OCI-LY1 (cell line): ENCODE measurements around the gene ALOX5AP.

ENCODE experiments used
- H2AFZ ChIP-seq: fragments of 200-600 bp; sonication (generic), shearing (Covaris generic); 2 replicates; pipeline ENCODE4 v1.6.0; 2014; ENCODE audit warnings: antibody characterized with exemption, mild to moderate bottlenecking, low read length
- H3F3A ChIP-seq: fragments of 200-600 bp; sonication (generic), shearing (Covaris generic); 2 replicates; pipeline ENCODE4 v1.6.0; 2014; ENCODE audit warnings: mild to moderate bottlenecking, antibody characterized with exemption, low read length, moderate library complexity; ENCODE audit not compliant: insufficient read depth
- H3K27ac ChIP-seq: fragments of 200-600 bp; sonication (generic); 2 replicates; pipeline ENCODE4 v1.5.1; 2014; ENCODE audit warnings: low read length, mixed run types, mild to moderate bottlenecking, low read depth; ENCODE audit not compliant: poor library complexity, severe bottlenecking
- H3K27me3 ChIP-seq: fragments of 200-600 bp; sonication (generic); 2 replicates; pipeline ENCODE4 v1.6.0; 2014; ENCODE audit warnings: antibody characterized with exemption, mild to moderate bottlenecking, low read length, moderate library complexity; ENCODE audit not compliant: insufficient read depth
- H3K36me3 ChIP-seq: fragments of 200-600 bp; sonication (generic); 2 replicates; pipeline ENCODE4 v1.6.1; 2014; ENCODE audit warnings: mild to moderate bottlenecking, antibody characterized with exemption, low read length, moderate library complexity, mixed read lengths; ENCODE audit not compliant: insufficient read depth
- H3K4me1 ChIP-seq: fragments of 200-600 bp; sonication (generic); 2 replicates; pipeline ENCODE4 v1.5.1; 2014; ENCODE audit warnings: mild to moderate bottlenecking, low read length, moderate library complexity; ENCODE audit not compliant: insufficient read depth, severe bottlenecking
- H3K4me2 ChIP-seq: fragments of 200-600 bp; sonication (generic), shearing (Covaris generic); 2 replicates; pipeline ENCODE4 v1.6.1; 2014; ENCODE audit warnings: low read length
- H3K4me3 ChIP-seq: fragments of 200-600 bp; sonication (generic); 2 replicates; pipeline ENCODE4 v1.5.1; 2014; ENCODE audit warnings: low read length, low read depth, mild to moderate bottlenecking, mixed read lengths; ENCODE audit not compliant: poor library complexity, severe bottlenecking
- H3K79me2 ChIP-seq: fragments of 200-600 bp; shearing (Covaris generic); 2 replicates; pipeline ENCODE4 v1.6.1; 2016; ENCODE audit warnings: mixed run types, low read length, mixed read lengths; ENCODE audit not compliant: insufficient read depth
- H3K9ac ChIP-seq: fragments of 200-600 bp; sonication (generic), shearing (Covaris generic); 2 replicates; pipeline ENCODE4 v1.6.1; 2014; ENCODE audit warnings: mild to moderate bottlenecking, low read length, mixed read lengths
- H3K9me2 ChIP-seq: fragments of 200-600 bp; sonication (generic), shearing (Covaris generic); 2 replicates; pipeline ENCODE4 v1.6.1; 2014; ENCODE audit warnings: low read depth, mild to moderate bottlenecking, low read length, mixed read lengths
- H3K9me3 ChIP-seq: fragments of 200-600 bp; shearing (Covaris generic); 2 replicates; pipeline ENCODE4 v1.6.1; 2014; ENCODE audit warnings: low read length, mixed read lengths
- H4K20me1 ChIP-seq: fragments of 200-600 bp; sonication (generic), shearing (Covaris generic); 2 replicates; pipeline ENCODE4 v1.6.0; 2016; ENCODE audit warnings: mild to moderate bottlenecking, low read length; ENCODE audit not compliant: insufficient read depth
- CTCF ChIP-seq: fragments of 200-600 bp; sonication (generic), shearing (Covaris generic); IDR thresholded peaks from 2 replicates; pipeline ENCODE4 v1.5.1; 2017; ENCODE audit warnings: mild to moderate bottlenecking, antibody characterized with exemption, low read length, moderate library complexity, mixed read lengths
- EZH2 ChIP-seq: fragments of 200-600 bp; sonication (generic), shearing (Covaris generic); IDR thresholded peaks from 2 replicates; pipeline ENCODE4 v1.8.0; 2017; ENCODE audit warnings: borderline replicate concordance, mixed run types, mild to moderate bottlenecking, antibody characterized with exemption, low read length, moderate library complexity, mixed read lengths

Gene ALOX5AP

GRCh38 chr13:30804474-30804873, 69.1 kb downstream of the ALOX5AP start:
- Histone ChIP-seq H3K9me3 (no peaks in the 10 kb centered on the region), H3K27me3 (no peaks in the 10 kb centered on the region), H3K79me2 (no peaks in the 10 kb centered on the region), H2AFZ (no peak overlapping the region), H3F3A (no peaks in the 10 kb centered on the region), H3K4me1 (peaks cover 7% of the 10 kb centered on the region), H4K20me1 (no peaks in the 10 kb centered on the region), H3K9me2 (no peaks in the 10 kb centered on the region), H3K4me2 (no peak overlapping the region), H3K36me3 (no peaks in the 10 kb centered on the region), H3K27ac (no peak overlapping the region), H3K4me3 (no peak overlapping the region), H3K9ac (no peak overlapping the region)
- TF ChIP-seq EZH2 (no peak), CTCF (no peak)

GRCh38 chr13:30805132-30805537, 69.8 kb downstream of the ALOX5AP start:
- TF ChIP-seq CTCF, result no peak
- no peak for TF ChIP-seq EZH2
- Histone ChIP-seq H3K9me3 (no peaks in the 10 kb centered on the region), H3K4me2 (no peak overlapping the region), H3K27ac (no peak overlapping the region), H3K79me2 (no peaks in the 10 kb centered on the region), H3K9me2 (no peaks in the 10 kb centered on the region), H2AFZ (no peak overlapping the region), H3K36me3 (no peaks in the 10 kb centered on the region), H3F3A (no peaks in the 10 kb centered on the region), H3K9ac (no peak overlapping the region), H3K4me1 (peaks cover 7% of the 10 kb centered on the region), H4K20me1 (no peaks in the 10 kb centered on the region), H3K4me3 (no peak overlapping the region), H3K27me3 (no peaks in the 10 kb centered on the region)

- Histone ChIP-seq H3K4me3 (no peak overlapping the region), H3F3A (no peaks in the 10 kb centered on the region), H3K9me2 (no peaks in the 10 kb centered on the region), H3K27ac (no peak overlapping the region), H4K20me1 (no peaks in the 10 kb centered on the region), H3K9ac (no peak overlapping the region), H3K36me3 (no peaks in the 10 kb centered on the region), H3K4me2 (no peak overlapping the region), H3K79me2 (no peaks in the 10 kb centered on the region), H3K9me3 (no peaks in the 10 kb centered on the region), H2AFZ (no peak overlapping the region), H3K4me1 (peaks cover 7% of the 10 kb centered on the region), H3K27me3 (no peaks in the 10 kb centered on the region)
- TF ChIP-seq EZH2 (no peak), CTCF (no peak)
Observed at GRCh38 chr13:30805603-30806011, 70.3 kb downstream of the ALOX5AP start.
